Activated T-cell treated with anti-CD3 and anti-CD28 coated beads, Interleukin-2, amount 50 U/mL, for 48 hours (primary cell): ENCODE measurements around the gene MAML3.
A peak's percentile ranks its signal among the peaks of the same experiment; 100 is the strongest.

Experiments used
- DNase-seq, 2 experiments: peaks; one replicate each; pipeline ENCODE4 v3.0.0-alpha.2; 2020

MAML3 gene

GRCh38 chr4:140037353-140038030, 116.5 kb downstream of the MAML3 start:
- DNase-seq: no peak

GRCh38 chr4:140031706-140032105, 122.3 kb downstream of the MAML3 start:
- DNase-seq: no peak

GRCh38 chr4:140031061-140031460, 122.9 kb downstream of the MAML3 start:
- DNase-seq: no peak

GRCh38 chr4:140028676-140029517, 125.1 kb downstream of the MAML3 start:
- no peak for DNase-seq

GRCh38 chr4:140028101-140028500, 125.9 kb downstream of the MAML3 start:
- no peak for DNase-seq

GRCh38 chr4:140027101-140027500, 126.9 kb downstream of the MAML3 start:
- DNase-seq: no peak

GRCh38 chr4:140025470-140025869, 128.5 kb downstream of the MAML3 start:
- DNase-seq: no peak

GRCh38 chr4:140020457-140021361, 133.3 kb downstream of the MAML3 start:
- no peak for DNase-seq

- no peak for DNase-seq
Measured at GRCh38 chr4:140019619-140020347, 134.2 kb downstream of the MAML3 start.

- no peak for DNase-seq
Measured at GRCh38 chr4:140018931-140019618, 134.9 kb downstream of the MAML3 start.

- DNase-seq: no peak
Measured at GRCh38 chr4:140014284-140014683, 139.7 kb downstream of the MAML3 start.

- DNase-seq: peak; percentile 61 to 63
Measured at GRCh38 chr4:140012688-140013486, 141.1 kb downstream of the MAML3 start.

- no peak for DNase-seq
Measured at GRCh38 chr4:140005699-140006098, 148.3 kb downstream of the MAML3 start.

- DNase-seq: no peak
Measured at GRCh38 chr4:140004922-140005627, 148.9 kb downstream of the MAML3 start.

- no peak for DNase-seq
Measured at GRCh38 chr4:140004549-140004895, 149.5 kb downstream of the MAML3 start.

GRCh38 chr4:140003876-140004548, 150.0 kb downstream of the MAML3 start:
- DNase-seq: no peak

GRCh38 chr4:140000232-140000631, 153.8 kb downstream of the MAML3 start:
- DNase-seq: no peak

GRCh38 chr4:139988863-139989765, 164.9 kb downstream of the MAML3 start:
- DNase-seq: peak; percentile 66 to 75

- DNase-seq: peak; percentile 25 to 39
Measured at GRCh38 chr4:139987502-139987850, 166.5 kb downstream of the MAML3 start.
